ENCODE data around the gene MAN2B2. TPM values are rescaled to one million over a fixed set of nuclear protein-coding genes. Genes with fewer than 3 reads are reported as not detected.

The MAN2B2 gene
- total RNA-seq, 1 donor from 2014 or later, result 32.2 TPM

DNA sequence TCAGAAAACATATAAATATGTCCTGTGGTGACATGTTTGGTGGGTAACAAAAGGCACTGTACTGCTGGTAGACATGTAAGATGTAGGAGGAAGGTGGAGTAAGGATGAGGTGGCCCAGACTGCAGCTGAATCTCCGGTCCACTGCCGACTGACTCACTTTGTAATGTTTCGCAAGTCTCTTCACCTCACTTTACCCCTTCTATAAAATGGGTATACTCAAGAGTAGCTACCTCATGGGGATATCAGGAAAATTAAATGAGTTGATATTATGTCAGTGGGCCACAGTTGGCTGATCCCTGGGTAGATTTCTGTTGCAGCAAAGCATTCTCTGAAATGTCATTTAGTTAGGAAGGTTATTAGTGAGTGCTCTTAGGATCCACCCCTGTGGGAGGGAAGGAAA, 87.6 kb downstream of the MAN2B2 start:
- peaks cover 36% of the 10 kb centered on the region for H3K27me3 Mint-ChIP-seq (ENCODE audit: low read depth, unreplicated experiment)
- no peaks in the 10 kb centered on the region for H3K9me3 Mint-ChIP-seq (ENCODE audit: unreplicated experiment)
- FAIRE-seq, result no peak

DNA sequence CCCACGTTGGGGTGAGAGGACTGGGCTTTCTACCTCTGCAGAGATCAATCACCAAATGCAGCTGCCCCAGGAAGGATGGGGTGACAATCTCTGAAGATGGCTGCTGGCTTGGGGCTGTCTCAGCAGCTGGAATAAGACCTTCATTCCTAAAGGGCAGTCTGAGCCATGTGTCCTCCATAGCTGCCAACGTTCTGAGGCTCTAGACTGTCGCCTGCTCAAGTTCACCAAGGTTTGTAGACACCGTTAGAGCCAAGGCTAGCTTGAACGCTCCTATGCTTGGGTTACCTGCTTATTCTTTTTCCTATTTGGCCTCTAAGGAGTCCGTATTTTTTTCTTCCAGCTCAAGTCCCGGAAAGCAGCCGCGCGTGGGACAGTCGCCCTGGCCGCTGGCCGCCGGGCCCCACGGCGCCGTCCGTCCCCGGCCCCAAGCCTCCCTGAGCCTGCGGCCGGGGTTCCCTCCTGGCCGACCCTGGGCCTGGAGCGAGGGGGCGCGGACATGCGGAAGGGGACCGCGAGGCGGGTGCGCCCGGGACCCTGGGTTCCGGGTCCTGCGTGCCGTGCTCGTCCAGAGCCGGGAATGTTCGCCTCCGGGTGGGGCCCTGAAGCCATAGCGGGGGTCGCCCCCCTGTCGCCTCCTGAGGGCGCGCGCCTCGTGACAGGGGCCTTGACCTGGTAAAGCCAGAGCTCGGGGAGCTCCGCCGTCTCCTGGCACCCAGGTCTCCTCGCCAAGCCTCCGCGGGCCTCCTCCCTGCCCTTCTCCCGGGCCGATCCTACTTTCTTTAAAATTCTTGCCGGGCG, 88.8 kb downstream of the MAN2B2 start:
- no peak overlapping the region for H3K27ac Mint-ChIP-seq (ENCODE audit: unreplicated experiment)
- H3K9ac ChIP-seq (ENCODE audit: low read length), result no peak overlapping the region
- H3K4me3 ChIP-seq (ENCODE audit: insufficient read depth, low read depth, low read length), result no peak overlapping the region
- H3K9me3 Mint-ChIP-seq (ENCODE audit: unreplicated experiment), result no peaks in the 10 kb centered on the region
- H3K79me2 ChIP-seq (ENCODE audit: insufficient read depth, low read length), result no peaks in the 10 kb centered on the region
- H3K36me3 ChIP-seq (ENCODE audit: insufficient read depth, low read length), result no peaks in the 10 kb centered on the region
- TF ChIP-seq, protein P1, sequence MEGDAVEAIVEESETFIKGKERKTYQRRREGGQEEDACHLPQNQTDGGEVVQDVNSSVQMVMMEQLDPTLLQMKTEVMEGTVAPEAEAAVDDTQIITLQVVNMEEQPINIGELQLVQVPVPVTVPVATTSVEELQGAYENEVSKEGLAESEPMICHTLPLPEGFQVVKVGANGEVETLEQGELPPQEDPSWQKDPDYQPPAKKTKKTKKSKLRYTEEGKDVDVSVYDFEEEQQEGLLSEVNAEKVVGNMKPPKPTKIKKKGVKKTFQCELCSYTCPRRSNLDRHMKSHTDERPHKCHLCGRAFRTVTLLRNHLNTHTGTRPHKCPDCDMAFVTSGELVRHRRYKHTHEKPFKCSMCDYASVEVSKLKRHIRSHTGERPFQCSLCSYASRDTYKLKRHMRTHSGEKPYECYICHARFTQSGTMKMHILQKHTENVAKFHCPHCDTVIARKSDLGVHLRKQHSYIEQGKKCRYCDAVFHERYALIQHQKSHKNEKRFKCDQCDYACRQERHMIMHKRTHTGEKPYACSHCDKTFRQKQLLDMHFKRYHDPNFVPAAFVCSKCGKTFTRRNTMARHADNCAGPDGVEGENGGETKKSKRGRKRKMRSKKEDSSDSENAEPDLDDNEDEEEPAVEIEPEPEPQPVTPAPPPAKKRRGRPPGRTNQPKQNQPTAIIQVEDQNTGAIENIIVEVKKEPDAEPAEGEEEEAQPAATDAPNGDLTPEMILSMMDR (IDR thresholded peaks at IDR 0.05; ENCODE audit: insufficient read depth, low read depth, low read length), result no peak
- peak; percentile 87 for TF ChIP-seq EZH2 (IDR thresholded peaks at IDR 0.05; ENCODE audit: insufficient read depth, low read length)
- no peaks in the 10 kb centered on the region for H3K4me1 Mint-ChIP-seq (ENCODE audit: low read depth, unreplicated experiment)
- no peak overlapping the region for H3K4me3 Mint-ChIP-seq (ENCODE audit: unreplicated experiment)
- peaks cover 7% of the 10 kb centered on the region for H4K20me1 ChIP-seq (ENCODE audit: insufficient read depth, low read length)
- H3K27ac ChIP-seq (ENCODE audit: low read depth, low read length), result no peak overlapping the region
- FAIRE-seq (no peak), DNase-seq (ENCODE audit: low read depth) (no peak)
- peaks cover 4% of the 10 kb centered on the region for H3K36me3 Mint-ChIP-seq (ENCODE audit: low read depth, unreplicated experiment)
- no peak overlapping the region for H2AFZ ChIP-seq (ENCODE audit: low read depth, low read length)
- H3K27me3 ChIP-seq (ENCODE audit: insufficient read depth, low read length), result peaks cover 37% of the 10 kb centered on the region
- peaks cover 7% of the 10 kb centered on the region for H3K4me1 ChIP-seq (ENCODE audit: insufficient read depth, low read length)
- H3K4me2 ChIP-seq (ENCODE audit: low read length), result peak overlapping the region; percentile 30
- H3K27me3 Mint-ChIP-seq (ENCODE audit: low read depth, unreplicated experiment), result peaks cover 33% of the 10 kb centered on the region
- no peaks in the 10 kb centered on the region for H3K9me3 ChIP-seq (ENCODE audit: insufficient read depth, low read depth, low read length)

More for the DNA sequence above, 87.6 kb downstream of the MAN2B2 start:
- no peak for DNase-seq (ENCODE audit: low read depth)
- Histone ChIP-seq H3K9ac (ENCODE audit: low read length) (no peak overlapping the region), H2AFZ (ENCODE audit: low read depth, low read length) (no peak overlapping the region), H3K79me2 (ENCODE audit: insufficient read depth, low read length) (no peaks in the 10 kb centered on the region), H3K27me3 (ENCODE audit: insufficient read depth, low read length) (peaks cover 37% of the 10 kb centered on the region), H3K9me3 (ENCODE audit: insufficient read depth, low read depth, low read length) (no peaks in the 10 kb centered on the region), H3K36me3 (ENCODE audit: insufficient read depth, low read length) (no peaks in the 10 kb centered on the region), H3K27ac (ENCODE audit: low read depth, low read length) (no peak overlapping the region), H3K4me3 (ENCODE audit: insufficient read depth, low read depth, low read length) (no peak overlapping the region), H4K20me1 (ENCODE audit: insufficient read depth, low read length) (peaks cover 7% of the 10 kb centered on the region), H3K4me1 (ENCODE audit: insufficient read depth, low read length) (peaks cover 4% of the 10 kb centered on the region), H3K4me2 (ENCODE audit: low read length) (no peak overlapping the region)
- TF ChIP-seq, protein P1 (IDR thresholded peaks at IDR 0.05; ENCODE audit: insufficient read depth, low read depth, low read length), result no peak
- no peak for TF ChIP-seq EZH2 (IDR thresholded peaks at IDR 0.05; ENCODE audit: insufficient read depth, low read length)
- no peak overlapping the region for H3K4me3 Mint-ChIP-seq (ENCODE audit: unreplicated experiment)
- peaks cover 7% of the 10 kb centered on the region for H3K36me3 Mint-ChIP-seq (ENCODE audit: low read depth, unreplicated experiment)
- no peaks in the 10 kb centered on the region for H3K4me1 Mint-ChIP-seq (ENCODE audit: low read depth, unreplicated experiment)
- no peak overlapping the region for H3K27ac Mint-ChIP-seq (ENCODE audit: unreplicated experiment)

- H3K27ac Mint-ChIP-seq (ENCODE audit: unreplicated experiment), result no peak overlapping the region
These were observed 90.3 kb downstream of the MAN2B2 start for GRCh38 chr4:6665320-6665654.

More at GRCh38 chr4:6665320-6665654, 90.3 kb downstream of the MAN2B2 start:
- H3K36me3 ChIP-seq (ENCODE audit: insufficient read depth, low read length), result no peaks in the 10 kb centered on the region
- H3K9me3 ChIP-seq (ENCODE audit: insufficient read depth, low read depth, low read length), result no peaks in the 10 kb centered on the region
- Mint-ChIP-seq H3K4me1 (ENCODE audit: low read depth, unreplicated experiment) (no peaks in the 10 kb centered on the region), H3K27me3 (ENCODE audit: low read depth, unreplicated experiment) (peaks cover 26% of the 10 kb centered on the region), H3K36me3 (ENCODE audit: low read depth, unreplicated experiment) (no peaks in the 10 kb centered on the region), H3K4me3 (ENCODE audit: unreplicated experiment) (no peak overlapping the region), H3K9me3 (ENCODE audit: unreplicated experiment) (no peaks in the 10 kb centered on the region)
- no peaks in the 10 kb centered on the region for H3K79me2 ChIP-seq (ENCODE audit: insufficient read depth, low read length)
- no peak overlapping the region for H3K9ac ChIP-seq (ENCODE audit: low read length)
- FAIRE-seq (no peak), DNase-seq (ENCODE audit: low read depth) (no peak)
- H4K20me1 ChIP-seq (ENCODE audit: insufficient read depth, low read length), result peaks cover 7% of the 10 kb centered on the region
- no peak overlapping the region for H3K27ac ChIP-seq (ENCODE audit: low read depth, low read length)
- H3K4me1 ChIP-seq (ENCODE audit: insufficient read depth, low read length), result peaks cover 12% of the 10 kb centered on the region
- no peak for TF ChIP-seq EZH2 (IDR thresholded peaks at IDR 0.05; ENCODE audit: insufficient read depth, low read length)
- TF ChIP-seq, protein P1 (IDR thresholded peaks at IDR 0.05; ENCODE audit: insufficient read depth, low read depth, low read length), result no peak
- H3K4me2 ChIP-seq (ENCODE audit: low read length), result no peak overlapping the region
- no peak overlapping the region for H3K4me3 ChIP-seq (ENCODE audit: insufficient read depth, low read depth, low read length)
- H2AFZ ChIP-seq (ENCODE audit: low read depth, low read length), result no peak overlapping the region
- peaks cover 37% of the 10 kb centered on the region for H3K27me3 ChIP-seq (ENCODE audit: insufficient read depth, low read length)

Measured in astrocyte (in vitro differentiated cells and primary cell).